Caco-2 (cell line): ENCODE results near the gene TMC7. TPM values are rescaled to one million over a fixed set of nuclear protein-coding genes. Genes with fewer than 3 reads are reported as not detected.

ENCODE experiments used
- BruUV-seq: library from RNA; stranded (reverse); fragments of 400-500 nt; replicated peaks from 2 replicates; lab custom pipeline; 2021; lab: Mats Ljungman, UMichigan
- CTCF ChIA-PET: fragments of 300-600 bp; sonication (Branson Sonifier 250); formaldehyde crosslinking; loops from one replicate; lab custom pipeline; 2022; ENCODE audit warnings: antibody characterized with exemption; lab: Charles Lee
- POLR2A ChIA-PET: fragments of 300-600 bp; sonication (Branson Sonifier 250); formaldehyde crosslinking; loops from one replicate; lab custom pipeline; 2022; ENCODE audit warnings: antibody characterized with exemption; lab: Charles Lee
- DNase-seq, 2 experiments: peaks; one replicate each; pipeline versions ENCODE4 v3.0.0 to v3.0.0-alpha.2; 2020 to 2022
- H3K27me3 ChIP-seq: replicated peaks from 2 replicates; pipeline ENCODE4 v1.6.0; 2011; ENCODE audit warnings: low read length; ENCODE audit not compliant: control insufficient read depth, insufficient read depth
- H3K36me3 ChIP-seq: 2 replicates; pipeline ENCODE4 v1.5.1; 2011; ENCODE audit warnings: low read length; ENCODE audit not compliant: control insufficient read depth, insufficient read depth
- H3K4me1 ChIP-seq: fragments of 250-450 bp; sonication (Bioruptor Pico); 2 replicates; pipeline ENCODE4 v1.5.1; 2020; ENCODE audit warnings: mild to moderate bottlenecking
- H3K4me3 ChIP-seq: 2 replicates; pipeline ENCODE4 v1.5.1; 2011; ENCODE audit warnings: low read depth, mild to moderate bottlenecking, control low read depth, low read length
- H3K9me3 ChIP-seq: fragments of 250-450 bp; sonication (Bioruptor Pico); 2 replicates; pipeline ENCODE4 v1.5.1; 2020; ENCODE audit warnings: mild to moderate bottlenecking, moderate library complexity
- H3K27ac Mint-ChIP-seq: one replicate; pipeline ENCODE4 v1.8.0; 2022; ENCODE audit warnings: mixed read lengths; ENCODE audit not compliant: unreplicated experiment
- H3K27me3 Mint-ChIP-seq: one replicate; pipeline ENCODE4 v1.8.0; 2022; ENCODE audit warnings: mixed read lengths; ENCODE audit not compliant: insufficient read depth, unreplicated experiment
- H3K36me3 Mint-ChIP-seq: one replicate; pipeline ENCODE4 v1.8.0; 2022; ENCODE audit warnings: mild to moderate bottlenecking, mixed read lengths; ENCODE audit not compliant: insufficient read depth, unreplicated experiment
- H3K4me1 Mint-ChIP-seq: one replicate; pipeline ENCODE4 v1.8.0; 2022; ENCODE audit warnings: low read depth, mixed read lengths; ENCODE audit not compliant: unreplicated experiment
- H3K4me3 Mint-ChIP-seq: one replicate; pipeline ENCODE4 v1.8.0; 2022; ENCODE audit warnings: mild to moderate bottlenecking, moderate library complexity, mixed read lengths; ENCODE audit not compliant: unreplicated experiment
- H3K9me3 Mint-ChIP-seq: one replicate; pipeline ENCODE4 v1.8.0; 2022; ENCODE audit warnings: mixed read lengths; ENCODE audit not compliant: unreplicated experiment
- intact Hi-C: fragments of 100-400 bp; cut with micrococcal nuclease; formaldehyde crosslinking; loops from one replicate; pipeline ENCODE4 v1.10.0; 2022; ENCODE audit not compliant: unreplicated experiment
- total RNA-seq: library from RNA; stranded (reverse); gene quantifications from 2 replicates; pipeline ENCODE4 v1.2.3, GENCODE V29; 2022
- TF ChIP-seq, protein P1 (sequence below), 2 experiments: fragments of 200-600 bp in 1 of 2; IDR thresholded peaks; 1 replicate in 1 of 2; 2 replicates in 1 of 2; pipeline versions ENCODE4 v1.5.1 to v1.8.0; 2011 to 2022; ENCODE audit warnings: antibody characterized with exemption in 1 of 2, control low read depth in 1 of 2, inconsistent platforms in 1 of 2, low read depth in 1 of 2, low read length in 1 of 2, mild to moderate bottlenecking in 1 of 2, moderate library complexity in 1 of 2; ENCODE audit not compliant: insufficient read depth in 1 of 2, severe bottlenecking in 1 of 2, unreplicated experiment in 1 of 2

TMC7 gene
- total RNA-seq, 1 experiment from 2014 or later: 4.0 TPM

DNA sequence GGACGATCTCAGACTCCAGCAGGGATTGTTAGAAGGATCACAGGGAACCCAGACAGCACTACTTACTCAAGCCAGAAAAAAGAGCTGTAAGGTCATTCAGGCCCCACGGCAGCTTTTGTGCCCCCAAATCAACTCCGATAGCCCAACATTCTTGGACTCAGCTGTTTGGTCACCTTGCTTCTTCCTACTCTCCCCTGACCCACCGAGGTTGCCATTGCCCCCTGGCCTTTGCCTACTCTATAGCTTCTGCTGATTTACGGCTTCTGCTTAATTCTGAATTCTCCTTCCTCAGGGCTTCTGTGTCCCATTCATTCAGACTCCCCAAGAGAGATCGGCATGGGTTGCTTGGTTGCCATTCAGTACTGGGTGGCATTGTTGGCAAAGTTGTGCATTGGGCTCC is 121.4 kb downstream of the TMC7 start:
- Mint-ChIP-seq H3K27ac (no peak overlapping the region), H3K4me3 (no peak overlapping the region), H3K9me3 (no peaks in the 10 kb centered on the region), H3K27me3 (no peaks in the 10 kb centered on the region), H3K36me3 (no peaks in the 10 kb centered on the region), H3K4me1 (peaks cover 15% of the 10 kb centered on the region)
- BruUV-seq: no TSS peak
- CTCF ChIA-PET: no interaction called here
- DNase-seq: no peak
- POLR2A ChIA-PET: no interaction called here
- TF ChIP-seq, protein P1, sequence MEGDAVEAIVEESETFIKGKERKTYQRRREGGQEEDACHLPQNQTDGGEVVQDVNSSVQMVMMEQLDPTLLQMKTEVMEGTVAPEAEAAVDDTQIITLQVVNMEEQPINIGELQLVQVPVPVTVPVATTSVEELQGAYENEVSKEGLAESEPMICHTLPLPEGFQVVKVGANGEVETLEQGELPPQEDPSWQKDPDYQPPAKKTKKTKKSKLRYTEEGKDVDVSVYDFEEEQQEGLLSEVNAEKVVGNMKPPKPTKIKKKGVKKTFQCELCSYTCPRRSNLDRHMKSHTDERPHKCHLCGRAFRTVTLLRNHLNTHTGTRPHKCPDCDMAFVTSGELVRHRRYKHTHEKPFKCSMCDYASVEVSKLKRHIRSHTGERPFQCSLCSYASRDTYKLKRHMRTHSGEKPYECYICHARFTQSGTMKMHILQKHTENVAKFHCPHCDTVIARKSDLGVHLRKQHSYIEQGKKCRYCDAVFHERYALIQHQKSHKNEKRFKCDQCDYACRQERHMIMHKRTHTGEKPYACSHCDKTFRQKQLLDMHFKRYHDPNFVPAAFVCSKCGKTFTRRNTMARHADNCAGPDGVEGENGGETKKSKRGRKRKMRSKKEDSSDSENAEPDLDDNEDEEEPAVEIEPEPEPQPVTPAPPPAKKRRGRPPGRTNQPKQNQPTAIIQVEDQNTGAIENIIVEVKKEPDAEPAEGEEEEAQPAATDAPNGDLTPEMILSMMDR (IDR thresholded peaks at IDR 0.05; ENCODE audit: insufficient read depth in 1 of 2, low read depth in 1 of 2, low read length in 1 of 2, severe bottlenecking in 1 of 2, unreplicated experiment in 1 of 2): no peak
- Histone ChIP-seq H3K4me1 (peaks cover 17% of the 10 kb centered on the region), H3K27me3 (no peaks in the 10 kb centered on the region), H3K4me3 (no peak overlapping the region), H3K9me3 (no peaks in the 10 kb centered on the region), H3K36me3 (no peaks in the 10 kb centered on the region; the same call in 1 of the 2 replicates)
- intact Hi-C loops: no loop called here

DNA sequence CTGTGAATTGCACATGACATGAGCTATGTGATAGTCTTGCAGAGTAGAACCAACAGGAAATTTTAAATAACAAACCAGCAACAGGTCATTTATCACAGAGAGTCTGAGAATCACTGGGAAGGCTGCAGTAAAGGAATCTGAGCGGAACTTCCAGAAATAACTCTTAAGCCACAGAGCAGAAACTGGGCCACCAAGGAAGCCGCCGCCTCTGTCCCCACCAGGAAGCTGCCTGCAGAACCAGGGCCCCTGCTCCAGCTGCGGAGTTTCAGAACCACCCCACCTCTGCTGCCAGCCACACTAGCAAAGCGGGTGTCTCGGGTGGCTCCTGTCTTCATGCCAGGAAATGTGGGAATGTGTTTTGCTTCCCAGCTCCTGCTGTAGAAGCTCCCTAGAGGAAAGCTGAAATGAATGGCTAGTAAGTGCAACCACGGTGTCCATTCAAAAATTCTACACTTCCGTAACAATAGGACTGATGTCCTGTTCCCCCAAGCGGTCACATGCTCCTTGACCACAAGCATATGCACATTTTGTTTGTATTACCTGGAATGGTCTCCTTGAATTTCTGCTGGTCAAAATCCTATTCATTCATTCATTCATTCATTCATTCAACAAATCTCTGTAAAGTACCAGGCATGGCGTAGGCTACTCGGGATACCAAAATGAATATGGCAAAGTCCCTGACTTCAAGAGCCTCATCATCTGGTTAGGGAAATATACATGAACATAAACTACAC is 122.3 kb downstream of the TMC7 start:
- no peak overlapping the region for H3K4me3 Mint-ChIP-seq
- no peaks in the 10 kb centered on the region for H3K27me3 ChIP-seq
- TF ChIP-seq, protein P1 (IDR thresholded peaks at IDR 0.05; ENCODE audit: insufficient read depth in 1 of 2, low read depth in 1 of 2, low read length in 1 of 2, severe bottlenecking in 1 of 2, unreplicated experiment in 1 of 2): no peak
- H3K9me3 Mint-ChIP-seq: no peaks in the 10 kb centered on the region
- no peak overlapping the region for H3K4me3 ChIP-seq
- ChIA-PET CTCF (interaction anchor here (0.6 to 1.0 kb wide), 2 partner anchors 19 to 70 kb away, joined by 3 to 7 read pairs; no protein-coding TSS in a partner anchor), POLR2A (no interaction called here)
- H3K4me1 ChIP-seq: peaks cover 23% of the 10 kb centered on the region
- no TSS peak for BruUV-seq
- no peaks in the 10 kb centered on the region for H3K36me3 Mint-ChIP-seq
- peaks cover 15% of the 10 kb centered on the region for H3K4me1 Mint-ChIP-seq
- no peak overlapping the region for H3K27ac Mint-ChIP-seq
- no peaks in the 10 kb centered on the region for H3K9me3 ChIP-seq
- intact Hi-C loops: no loop called here
- DNase-seq: no peak
- no peaks in the 10 kb centered on the region for H3K27me3 Mint-ChIP-seq
- no peaks in the 10 kb centered on the region; the same call in 1 of the 2 replicates for H3K36me3 ChIP-seq

DNA sequence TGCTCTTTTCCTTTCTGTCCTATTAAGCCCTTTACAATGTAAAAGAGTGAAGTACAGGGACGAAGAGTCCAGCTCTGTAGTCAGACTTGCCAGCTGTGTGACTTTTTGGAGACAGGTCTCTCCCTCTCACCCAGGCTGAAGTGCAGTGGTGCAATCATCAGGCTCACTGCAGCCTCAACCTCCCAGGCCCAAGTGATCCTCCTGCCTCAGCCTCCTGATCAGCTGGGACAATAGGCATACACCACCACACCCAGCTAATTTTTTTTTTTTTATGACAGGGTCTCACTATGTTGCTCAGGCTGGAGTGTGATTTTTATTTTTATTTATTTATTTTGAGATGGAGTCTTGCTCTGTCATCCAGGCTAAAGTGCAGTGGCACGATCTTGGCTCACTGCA is 122.9 kb downstream of the TMC7 start:
- Histone ChIP-seq H3K27me3 (no peaks in the 10 kb centered on the region), H3K4me3 (no peak overlapping the region), H3K9me3 (no peaks in the 10 kb centered on the region), H3K4me1 (peaks cover 27% of the 10 kb centered on the region), H3K36me3 (no peaks in the 10 kb centered on the region; the same call in 1 of the 2 replicates)
- Mint-ChIP-seq H3K9me3 (no peaks in the 10 kb centered on the region), H3K4me3 (no peak overlapping the region), H3K36me3 (no peaks in the 10 kb centered on the region), H3K4me1 (peaks cover 15% of the 10 kb centered on the region), H3K27ac (no peak overlapping the region), H3K27me3 (no peaks in the 10 kb centered on the region)
- TF ChIP-seq, protein P1 (IDR thresholded peaks at IDR 0.05; ENCODE audit: insufficient read depth in 1 of 2, low read depth in 1 of 2, low read length in 1 of 2, severe bottlenecking in 1 of 2, unreplicated experiment in 1 of 2): no peak
- DNase-seq: no peak
- POLR2A ChIA-PET: no interaction called here
- intact Hi-C loops: no loop called here
- CTCF ChIA-PET: interaction anchor here (0.6 to 1.0 kb wide), 2 partner anchors 20 to 69 kb away, joined by 3 to 7 read pairs; no protein-coding TSS in a partner anchor
- BruUV-seq: no TSS peak
